ENCODE results near the gene COPE.
"Not testable (repeated sequence)": the region's sequence is repeated elsewhere in the genome, so short reads cannot be mapped to it uniquely, and the experiment has no call there.

COPE gene

GRCh38 chr19:18919086-18919899 lies at the start of gene COPE, which contains the start of gene DDX49:
TSS of gene COPE (minus strand) at chr19:18919387. CDS start at chr19:18919348, 39 bp downstream.
TSS of gene DDX49 (plus strand) at chr19:18919715. CDS start at chr19:18919742, 27 bp downstream.
- peak; percentile 97 to 99 for DNase-seq

- no peak for DNase-seq
Observed at GRCh38 chr19:18967358-18968146, 48.4 kb upstream of the COPE start.

GRCh38 chr19:18966307-18966706 lies 47.1 kb upstream of the COPE start:
- no peak for DNase-seq

- no peak for DNase-seq
Observed at GRCh38 chr19:18964121-18964520, 44.9 kb upstream of the COPE start.

GRCh38 chr19:18961767-18962620 lies 42.8 kb upstream of the COPE start:
- no peak for DNase-seq

- no peak for DNase-seq
Observed at GRCh38 chr19:18960370-18960769, 41.2 kb upstream of the COPE start.

- DNase-seq: no peak
Observed at GRCh38 chr19:18955042-18955441, 35.9 kb upstream of the COPE start.

- no peak for DNase-seq
Observed at GRCh38 chr19:18954094-18954493, 34.9 kb upstream of the COPE start.

- DNase-seq: not testable (repeated sequence)
Observed at GRCh38 chr19:18952364-18953003, 33.3 kb upstream of the COPE start.

GRCh38 chr19:18951721-18952281 lies 32.6 kb upstream of the COPE start:
- DNase-seq: no peak

GRCh38 chr19:18949858-18950257 lies 30.7 kb upstream of the COPE start:
- no peak for DNase-seq

GRCh38 chr19:18948976-18949356 lies 29.8 kb upstream of the COPE start:
- DNase-seq: no peak

- DNase-seq: no peak
Observed at GRCh38 chr19:18948075-18948975, 29.1 kb upstream of the COPE start.

- DNase-seq: no peak
Observed at GRCh38 chr19:18946918-18947317, 27.7 kb upstream of the COPE start.

GRCh38 chr19:18946335-18946734 lies 27.1 kb upstream of the COPE start:
- no peak for DNase-seq

- no peak for DNase-seq
Observed at GRCh38 chr19:18945297-18945696, 26.1 kb upstream of the COPE start.

GRCh38 chr19:18943465-18943864 lies 24.3 kb upstream of the COPE start:
- DNase-seq: no peak

- DNase-seq: no peak
Observed at GRCh38 chr19:18942692-18943091, 23.5 kb upstream of the COPE start.

- DNase-seq: no peak
Observed at GRCh38 chr19:18941628-18942354, 22.6 kb upstream of the COPE start.

Data from cerebellar nuclear complex (tissue), 1 donor.